Activated CD4-positive, alpha-beta T cell treated with anti-CD3 and anti-CD28 coated beads for 1 hour (primary cell): Measurements from ENCODE around the gene EXOSC7.
"Not testable (repeated sequence)": the region's sequence is repeated elsewhere in the genome, so short reads cannot be mapped to it uniquely, and the experiment has no call there.

Experiments used
- DNase-seq: peaks from one replicate; pipeline ENCODE4 v3.0.0-alpha.2; 2020

The EXOSC7 gene

GRCh38 chr3:44962621-44963393 is 13.2 kb upstream of the EXOSC7 start:
- DNase-seq: no peak

GRCh38 chr3:44963571-44964325 is 12.3 kb upstream of the EXOSC7 start:
- no peak for DNase-seq

- no peak for DNase-seq
Observed at GRCh38 chr3:44965165-44965564, 10.9 kb upstream of the EXOSC7 start.

- DNase-seq: no peak
Observed at GRCh38 chr3:44966795-44967278, 9.2 kb upstream of the EXOSC7 start.

GRCh38 chr3:44968447-44968858 is 7.6 kb upstream of the EXOSC7 start:
- DNase-seq: no peak

GRCh38 chr3:44969154-44969827 is 6.8 kb upstream of the EXOSC7 start:
- no peak for DNase-seq

GRCh38 chr3:44969828-44970179 is 6.2 kb upstream of the EXOSC7 start:
- DNase-seq: no peak

- no peak for DNase-seq
Observed at GRCh38 chr3:44970926-44971490, 5.0 kb upstream of the EXOSC7 start.

GRCh38 chr3:44974416-44974815 is 1.6 kb upstream of the EXOSC7 start:
- no peak for DNase-seq

GRCh38 chr3:44981220-44981619 is 5.2 kb downstream of the EXOSC7 start:
- DNase-seq: no peak

GRCh38 chr3:44981751-44982150 is 5.7 kb downstream of the EXOSC7 start:
- DNase-seq: no peak

- no peak for DNase-seq
Observed at GRCh38 chr3:44982817-44983216, 6.8 kb downstream of the EXOSC7 start.

- no peak for DNase-seq
Observed at GRCh38 chr3:44983484-44983941, 7.5 kb downstream of the EXOSC7 start.

- DNase-seq: no peak
Observed at GRCh38 chr3:44984335-44984734, 8.3 kb downstream of the EXOSC7 start.

- DNase-seq: not testable (repeated sequence)
Observed at GRCh38 chr3:44986330-44986729, 10.3 kb downstream of the EXOSC7 start.

- DNase-seq: no peak
Observed at GRCh38 chr3:44987332-44987731, 11.3 kb downstream of the EXOSC7 start.

GRCh38 chr3:44988073-44988472 is 12.0 kb downstream of the EXOSC7 start:
- no peak for DNase-seq

GRCh38 chr3:44989141-44989540 is 13.1 kb downstream of the EXOSC7 start:
- DNase-seq: no peak

- DNase-seq: no peak
Observed at GRCh38 chr3:44989636-44990373, 13.8 kb downstream of the EXOSC7 start.

- DNase-seq: no peak
Observed at GRCh38 chr3:44991326-44991725, 15.3 kb downstream of the EXOSC7 start.

GRCh38 chr3:44992555-44993470 is 16.8 kb downstream of the EXOSC7 start:
- DNase-seq: no peak
